ENCODE measurements around the gene TSC1.

The TSC1 gene

GRCh38 chr9:132923346-132923902 is 21.0 kb downstream of the TSC1 start:
- ChIA-PET CTCF (interaction anchor here (1.5 to 16.4 kb wide), 3 partner anchors 13 to 52 kb away, joined by 3 to 160 read pairs (median 4); no protein-coding TSS in a partner anchor), POLR2A (no interaction called here)
- H3K4me1 ChIP-seq (ENCODE audit: control insufficient read depth, insufficient read depth, low read length), result no peaks in the 10 kb centered on the region
- no peak for TF ChIP-seq INSM2 (tag by site-specific recombination; IDR thresholded peaks at IDR 0.05)
- TF ChIP-seq KLF16 (tag by site-specific recombination; IDR thresholded peaks at IDR 0.05), result no peak
- TF ChIP-seq KLF17 (tag by site-specific recombination; IDR thresholded peaks at IDR 0.05), result no peak
- TF ChIP-seq PATZ1 (tag by site-specific recombination; IDR thresholded peaks at IDR 0.05), result no peak
- no peak for TF ChIP-seq ZNF214 (tag by site-specific recombination; IDR thresholded peaks at IDR 0.05; ENCODE audit: borderline replicate concordance)
- no peak for TF ChIP-seq ZNF626 (tag by site-specific recombination; IDR thresholded peaks at IDR 0.05)
- TF ChIP-seq ZNF76 (tag by site-specific recombination; IDR thresholded peaks at IDR 0.05; ENCODE audit: borderline replicate concordance, low read depth), result no peak
- TF ChIP-seq IKZF3 (tag by site-specific recombination; IDR thresholded peaks at IDR 0.05), result no peak
- TF ChIP-seq ZNF704 (tag by site-specific recombination; IDR thresholded peaks at IDR 0.05), result no peak
- TF ChIP-seq ZNF148 (tag by site-specific recombination; IDR thresholded peaks at IDR 0.05; ENCODE audit: borderline replicate concordance), result no peak
- no peak for TF ChIP-seq OVOL3 (tag by site-specific recombination; IDR thresholded peaks at IDR 0.05)
- TF ChIP-seq EGR2 (tag by site-specific recombination; IDR thresholded peaks at IDR 0.05; ENCODE audit: low read depth), result no peak
- no peak for TF ChIP-seq ZNF692 (tag by site-specific recombination; IDR thresholded peaks at IDR 0.05)
- no peak for TF ChIP-seq ZBTB17 (tag by site-specific recombination; IDR thresholded peaks at IDR 0.05)
- TF ChIP-seq PRDM2 (tag by site-specific recombination; IDR thresholded peaks at IDR 0.05; ENCODE audit: borderline replicate concordance), result no peak
- no peak for TF ChIP-seq SP2 (tag by site-specific recombination; IDR thresholded peaks at IDR 0.05)
- H3K9me3 ChIP-seq (ENCODE audit: control insufficient read depth, insufficient read depth, low read depth, low read length), result no peaks in the 10 kb centered on the region
- no peak overlapping the region for H3K4me3 ChIP-seq (ENCODE audit: low read depth, low read length)
- peaks cover 16 to 90% of the 10 kb centered on the region in 2 experiments for H3K36me3 ChIP-seq (ENCODE audit: control insufficient read depth in 2 of 2, insufficient read depth in 1 of 2, low read length in 2 of 2)
- no peak overlapping the region for H3K27ac ChIP-seq (ENCODE audit: extremely low read depth, low read depth, low read length)
